H9 (cell line): ENCODE results near the gene TFEB. TPM values are rescaled to one million over a fixed set of nuclear protein-coding genes. Genes with fewer than 3 reads are reported as not detected.

Experiments used
- DNase-seq: peaks from one replicate; pipeline ENCODE4 v3.0.0-alpha.2; 2017
- H2AFZ ChIP-seq: one replicate; pipeline ENCODE4 v1.6.1; 2013; ENCODE audit warnings: mild to moderate bottlenecking, low read length, control low read depth, moderate library complexity
- H2AK5ac ChIP-seq: 2 replicates; pipeline ENCODE4 v1.6.1; 2013; ENCODE audit warnings: low read length, control low read depth, mixed read lengths; ENCODE audit not compliant: insufficient read length
- H2BK120ac ChIP-seq: one replicate; pipeline ENCODE4 v1.6.1; 2013; ENCODE audit warnings: low read depth, mild to moderate bottlenecking, low read length, control low read depth, inconsistent platforms; ENCODE audit not compliant: poor library complexity, severe bottlenecking
- H2BK12ac ChIP-seq: 2 replicates; pipeline ENCODE4 v1.6.1; 2013; ENCODE audit warnings: low read length, control low read depth, mixed read lengths, low read depth; ENCODE audit not compliant: insufficient read length
- H2BK15ac ChIP-seq: 2 replicates; pipeline ENCODE4 v1.6.1; 2013; ENCODE audit warnings: low read depth, low read length, control low read depth
- H2BK20ac ChIP-seq: one replicate; pipeline ENCODE4 v1.6.1; 2013; ENCODE audit warnings: low read depth, mild to moderate bottlenecking, low read length, control low read depth, inconsistent platforms; ENCODE audit not compliant: poor library complexity, severe bottlenecking
- H2BK5ac ChIP-seq: 2 replicates; pipeline ENCODE4 v1.6.1; 2013; ENCODE audit warnings: low read length, control low read depth, mixed read lengths; ENCODE audit not compliant: insufficient read length
- H3K14ac ChIP-seq: 2 replicates; pipeline ENCODE4 v1.6.1; 2013; ENCODE audit warnings: low read length, control low read depth; ENCODE audit not compliant: insufficient read depth
- H3K18ac ChIP-seq: 2 replicates; pipeline ENCODE4 v1.6.1; 2013; ENCODE audit warnings: low read depth, mild to moderate bottlenecking, mixed read lengths, low read length, control low read depth; ENCODE audit not compliant: insufficient read length
- H3K23ac ChIP-seq: 2 replicates; pipeline ENCODE4 v1.6.1; 2013; ENCODE audit warnings: low read length, control low read depth, mixed read lengths, low read depth; ENCODE audit not compliant: insufficient read length
- H3K23me2 ChIP-seq: 2 replicates; pipeline ENCODE4 v1.6.1; 2013; ENCODE audit warnings: low read depth, mild to moderate bottlenecking, mixed read lengths, low read length, control low read depth; ENCODE audit not compliant: insufficient read length, poor library complexity, severe bottlenecking
- H3K27ac ChIP-seq: 2 replicates; pipeline ENCODE4 v1.5.1; 2013; ENCODE audit warnings: low read length, control low read depth, mixed read lengths, low read depth; ENCODE audit not compliant: insufficient read length
- H3K27me3 ChIP-seq: 2 replicates; pipeline ENCODE4 v1.6.1; 2013; ENCODE audit warnings: low read length, control low read depth, inconsistent platforms; ENCODE audit not compliant: insufficient read depth
- H3K4ac ChIP-seq: 2 replicates; pipeline ENCODE4 v1.6.1; 2013; ENCODE audit warnings: low read depth, mild to moderate bottlenecking, control low read depth, inconsistent platforms, low read length, moderate library complexity
- H3K4me1 ChIP-seq: 2 replicates; pipeline ENCODE4 v1.6.1; 2013; ENCODE audit warnings: low read length, control low read depth, inconsistent platforms; ENCODE audit not compliant: insufficient read depth
- H3K4me2 ChIP-seq: 2 replicates; pipeline ENCODE4 v1.6.1; 2013; ENCODE audit warnings: low read length, control low read depth, mixed read lengths; ENCODE audit not compliant: insufficient read length, insufficient read depth
- H3K56ac ChIP-seq: 2 replicates; pipeline ENCODE4 v1.6.1; 2013; ENCODE audit warnings: low read depth, mild to moderate bottlenecking, mixed read lengths, low read length, control low read depth; ENCODE audit not compliant: insufficient read length
- H3K79me1 ChIP-seq: 2 replicates; pipeline ENCODE4 v1.6.1; 2013; ENCODE audit warnings: low read depth, mild to moderate bottlenecking, moderate library complexity, low read length, control low read depth, inconsistent platforms; ENCODE audit not compliant: insufficient read depth, poor library complexity, severe bottlenecking
- H3K79me2 ChIP-seq: 2 replicates; pipeline ENCODE4 v1.6.1; 2013; ENCODE audit warnings: low read length, control low read depth, inconsistent platforms; ENCODE audit not compliant: insufficient read depth
- H3K9ac ChIP-seq: 2 replicates; pipeline ENCODE4 v1.6.1; 2013; ENCODE audit warnings: low read length, control low read depth, mixed read lengths; ENCODE audit not compliant: insufficient read length; ENCODE audit errors: extremely low read depth
- H3K9me3 ChIP-seq: one replicate; pipeline ENCODE4 v1.6.1; 2013; ENCODE audit warnings: low read depth, low read length, inconsistent platforms; ENCODE audit not compliant: control insufficient read depth
- H3T11ph ChIP-seq: one replicate; pipeline ENCODE4 v1.6.1; 2013; ENCODE audit warnings: mild to moderate bottlenecking, low read length, control low read depth, inconsistent platforms
- H4K20me1 ChIP-seq: one replicate; pipeline ENCODE4 v1.6.1; 2013; ENCODE audit not compliant: control insufficient read depth, insufficient read length, insufficient read depth
- H4K5ac ChIP-seq: 2 replicates; pipeline ENCODE4 v1.6.1; 2013; ENCODE audit warnings: low read depth, mild to moderate bottlenecking, mixed read lengths, low read length, control low read depth; ENCODE audit not compliant: insufficient read length
- H4K8ac ChIP-seq: replicated peaks from 2 replicates; pipeline ENCODE4 v1.6.1; 2013; ENCODE audit warnings: low read length, control low read depth, mixed read lengths, low read depth; ENCODE audit not compliant: insufficient read length
- H4K91ac ChIP-seq: 2 replicates; pipeline ENCODE4 v1.6.1; 2013; ENCODE audit warnings: low read depth, mild to moderate bottlenecking, moderate library complexity, mixed read lengths, low read length, control low read depth; ENCODE audit not compliant: insufficient read length
- H3K27ac Mint-ChIP-seq, 3 experiments: 2 replicates in 2 of 3; 3 replicates in 1 of 3; pipeline ENCODE4 v1.8.0; 2020 to 2021; ENCODE audit warnings: mixed read lengths in 3 of 3, mild to moderate bottlenecking in 1 of 3, moderate library complexity in 1 of 3
- H3K27me3 Mint-ChIP-seq: 2 replicates; pipeline ENCODE4 v1.8.0; 2021; ENCODE audit warnings: low read depth, mild to moderate bottlenecking, moderate library complexity, mixed read lengths
- H3K36me3 Mint-ChIP-seq, 3 experiments: 2 replicates in 2 of 3; 3 replicates in 1 of 3; pipeline ENCODE4 v1.8.0; 2020 to 2021; ENCODE audit warnings: low read depth in 3 of 3, mixed read lengths in 3 of 3; ENCODE audit not compliant: insufficient read depth in 1 of 3
- H3K4me1 Mint-ChIP-seq, 2 experiments: 2 replicates each; pipeline ENCODE4 v1.8.0; 2020; ENCODE audit warnings: mixed read lengths in 2 of 2
- H3K4me3 Mint-ChIP-seq, 2 experiments: 2 replicates in 1 of 2; 3 replicates in 1 of 2; pipeline ENCODE4 v1.8.0; 2020 to 2021; ENCODE audit warnings: mild to moderate bottlenecking in 2 of 2, mixed read lengths in 2 of 2, moderate library complexity in 1 of 2
- H3K9me3 Mint-ChIP-seq, 2 experiments: 2 replicates in 1 of 2; 3 replicates in 1 of 2; pipeline ENCODE4 v1.8.0; 2020; ENCODE audit warnings: mild to moderate bottlenecking in 2 of 2, mixed read lengths in 2 of 2, moderate library complexity in 1 of 2
- WGBS: extraction: QIAGEN DNeasy Blood & Tissue Kit; methylation state at CpG from one replicate; pipeline ENCODE4 v1.1.7; 2013; ENCODE audit warnings: missing lambda C conversion rate, low lambda C conversion rate, mixed read lengths; ENCODE audit not compliant: insufficient read length; ENCODE audit errors: extremely low coverage; 5-methylcytosine and 5-hydroxymethylcytosine counted together
- total RNA-seq: library from RNA; stranded (reverse); gene quantifications from 2 replicates; pipeline ENCODE4 v1.2.1, GENCODE V29; 2021
- TF ChIP-seq, protein P1 (sequence below): fragments of 200-600 bp; sonication (generic); conservative IDR thresholded peaks from 3 replicates; pipeline ENCODE4 v1.8.0; 2021; ENCODE audit warnings: antibody characterized with exemption, mild to moderate bottlenecking

The TFEB gene
- total RNA-seq, 1 experiment from 2014 or later = 1.2 TPM

- H3K23ac ChIP-seq = no peak overlapping the region
- H3K27ac ChIP-seq = no peak overlapping the region
- Mint-ChIP-seq H3K27ac (no peak overlapping the region), H3K4me3 (no peak overlapping the region), H3K36me3 (peaks cover 0 to 2% (median 0%) of the 10 kb centered on the region in 3 experiments; a peak in 4 of 7 replicates), H3K27me3 (peaks cover 58% of the 10 kb centered on the region), H3K9me3 (no peaks in the 10 kb centered on the region; a peak in 3 of 5 replicates), H3K4me1 (peaks cover 24 to 31% of the 10 kb centered on the region in 2 experiments)
- no peak overlapping the region for H2AK5ac ChIP-seq
- TF ChIP-seq, protein P1, sequence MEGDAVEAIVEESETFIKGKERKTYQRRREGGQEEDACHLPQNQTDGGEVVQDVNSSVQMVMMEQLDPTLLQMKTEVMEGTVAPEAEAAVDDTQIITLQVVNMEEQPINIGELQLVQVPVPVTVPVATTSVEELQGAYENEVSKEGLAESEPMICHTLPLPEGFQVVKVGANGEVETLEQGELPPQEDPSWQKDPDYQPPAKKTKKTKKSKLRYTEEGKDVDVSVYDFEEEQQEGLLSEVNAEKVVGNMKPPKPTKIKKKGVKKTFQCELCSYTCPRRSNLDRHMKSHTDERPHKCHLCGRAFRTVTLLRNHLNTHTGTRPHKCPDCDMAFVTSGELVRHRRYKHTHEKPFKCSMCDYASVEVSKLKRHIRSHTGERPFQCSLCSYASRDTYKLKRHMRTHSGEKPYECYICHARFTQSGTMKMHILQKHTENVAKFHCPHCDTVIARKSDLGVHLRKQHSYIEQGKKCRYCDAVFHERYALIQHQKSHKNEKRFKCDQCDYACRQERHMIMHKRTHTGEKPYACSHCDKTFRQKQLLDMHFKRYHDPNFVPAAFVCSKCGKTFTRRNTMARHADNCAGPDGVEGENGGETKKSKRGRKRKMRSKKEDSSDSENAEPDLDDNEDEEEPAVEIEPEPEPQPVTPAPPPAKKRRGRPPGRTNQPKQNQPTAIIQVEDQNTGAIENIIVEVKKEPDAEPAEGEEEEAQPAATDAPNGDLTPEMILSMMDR = no peak
- no peak overlapping the region for H3K4me2 ChIP-seq
- no peak overlapping the region for H3K14ac ChIP-seq
- no peak overlapping the region for H3K4ac ChIP-seq
- H3K79me2 ChIP-seq = peaks cover 2% of the 10 kb centered on the region; the same call in 1 of the 2 replicates
- H2BK5ac ChIP-seq = no peak overlapping the region
- no peak overlapping the region for H2BK120ac ChIP-seq
- H2BK12ac ChIP-seq = no peak overlapping the region
- no peaks in the 10 kb centered on the region for H3K4me1 ChIP-seq
- H4K91ac ChIP-seq = no peak overlapping the region
- no peaks in the 10 kb centered on the region for H3K9me3 ChIP-seq
- no peak overlapping the region for H2AFZ ChIP-seq
- no peak overlapping the region for H3T11ph ChIP-seq
- H3K23me2 ChIP-seq = peaks cover 18% of the 10 kb centered on the region
- no peak overlapping the region for H4K8ac ChIP-seq
- no peak overlapping the region for H2BK20ac ChIP-seq
- no peak overlapping the region for H3K56ac ChIP-seq
- no peak overlapping the region for H3K18ac ChIP-seq
- H3K79me1 ChIP-seq = no peaks in the 10 kb centered on the region
- no peak overlapping the region for H2BK15ac ChIP-seq
- H4K20me1 ChIP-seq = no peaks in the 10 kb centered on the region
- no peak for DNase-seq
- no CpG with 5 or more reads among the region's 6 CpGs for WGBS
- H3K9ac ChIP-seq = no peak overlapping the region
- peaks cover 17% of the 10 kb centered on the region; the same call in 1 of the 2 replicates for H3K27me3 ChIP-seq
- no peak overlapping the region for H4K5ac ChIP-seq
Measured at GRCh38 chr6:41783106-41783780, 47.8 kb upstream of the TFEB start.
